Naive thymus-derived CD8-positive, alpha-beta T cell (primary cell): ENCODE measurements around the gene LRRC49. TPM values are rescaled to one million over a fixed set of nuclear protein-coding genes. Genes with fewer than 3 reads are reported as not detected.
A peak's percentile ranks its signal among the peaks of the same experiment; 100 is the strongest.

Experiments used
- ATAC-seq, 2 donors: fragments of 150-1000 bp; cut with Tn5 transposase in 1 of 2; sonication (Bioruptor Pico), chemical (Tn5 transposase) in 1 of 2; 1 replicate in 1 of 2; 2 replicates in 1 of 2; pipeline ENCODE4 v1.10.0; 2021; ENCODE audit warnings: mild to moderate bottlenecking in 2 of 2, moderate library complexity in 2 of 2
- POLR2A ChIA-PET: fragments of 350-600 bp; sonication (Branson Sonifier 250); formaldehyde crosslinking; loops from one replicate; lab custom pipeline; 2021; ENCODE audit warnings: antibody characterized with exemption; lab: Charles Lee
- DNase-seq, 10 donors: peaks; one replicate each; pipeline versions ENCODE4 v3.0.0 to v3.0.0-alpha.2; 2020 to 2022
- H3K27ac Mint-ChIP-seq, 10 donors: one replicate each; pipeline ENCODE4 v1.8.0; 2020 to 2022; ENCODE audit warnings: mild to moderate bottlenecking in 10 of 10, mixed read lengths in 10 of 10, moderate library complexity in 4 of 10, inconsistent platforms in 1 of 10
- H3K27me3 Mint-ChIP-seq, 5 donors: one replicate each; pipeline ENCODE4 v1.8.0; 2021 to 2022; ENCODE audit warnings: mixed read lengths in 5 of 5
- H3K36me3 Mint-ChIP-seq, 3 donors: one replicate each; pipeline ENCODE4 v1.8.0; 2020 to 2022; ENCODE audit warnings: mixed read lengths in 3 of 3, mild to moderate bottlenecking in 2 of 3, inconsistent platforms in 1 of 3
- H3K4me1 Mint-ChIP-seq, 4 donors: one replicate each; pipeline ENCODE4 v1.8.0; 2021 to 2022; ENCODE audit warnings: mixed read lengths in 4 of 4
- H3K4me3 Mint-ChIP-seq, 10 donors: one replicate each; pipeline ENCODE4 v1.8.0; 2020 to 2022; ENCODE audit warnings: mild to moderate bottlenecking in 10 of 10, mixed read lengths in 10 of 10, moderate library complexity in 6 of 10, inconsistent platforms in 1 of 10
- H3K9me3 Mint-ChIP-seq, 9 donors: one replicate each; pipeline ENCODE4 v1.8.0; 2020 to 2022; ENCODE audit warnings: mixed read lengths in 9 of 9, mild to moderate bottlenecking in 3 of 9, inconsistent platforms in 1 of 9, moderate library complexity in 1 of 9
- polyA plus RNA-seq, 3 donors: library from polyadenylated mRNA; unstranded; fragments of 300-500 nt; fragmentation: Illumina TruSeq; gene quantifications; one replicate each; pipeline ENCODE4 v1.2.3, GENCODE V29; 2021
- total RNA-seq, 8 experiments: library from RNA in 2 of 8; stranded (reverse) in 2 of 8; gene quantifications; one replicate each; pipeline ENCODE4 v1.2.3 and lab custom pipeline; 2021 to 2026

The LRRC49 gene
- total RNA-seq (not detected), polyA plus RNA-seq (not detected), total RNA-seq (lab: John Stamatoyannopoulos, UW) (0 to 0.26 (median 0) reads per million in 6 experiments)

- Mint-ChIP-seq H3K9me3 (peaks cover 0 to 11% (median 0%) of the 10 kb centered on the region in 9 donors), H3K27me3 (peaks cover 41 to 72% (median 53%) of the 10 kb centered on the region in 5 donors), H3K4me1 (peaks cover 4 to 13% (median 11%) of the 10 kb centered on the region in 4 donors), H3K36me3 (peaks cover 0 to 10% (median 0%) of the 10 kb centered on the region in 3 donors), H3K4me3 (peak within 1 kb of the TSS; percentile 71 to 87 (median 84)), H3K27ac (peak within 1 kb of the TSS in 1 of 10 donors; percentile 48)
- peak; percentile 17 to 43 for ATAC-seq
- DNase-seq = peak in 4 of 10 donors; percentile 2 to 9 (median 7)
- POLR2A ChIA-PET = interaction anchor here (0.5 kb wide), 1 partner anchor 1217 kb away, joined by 4 read pairs; no protein-coding TSS in a partner anchor
Observed at GRCh38 chr15:70892002-70892911, at the start of gene LRRC49, which contains the start of gene THAP10. Gene LRRC49, plus strand, starts transcription at chr15:70892826. Its CDS starts 69 bp downstream, at chr15:70892895. Gene THAP10, minus strand, starts transcription at chr15:70892433. Its CDS starts 161 bp downstream, at chr15:70892272.

- no peaks in the 10 kb centered on the region for H3K4me1 Mint-ChIP-seq
- no peak for DNase-seq
- no peak overlapping the region for H3K4me3 Mint-ChIP-seq
- H3K36me3 Mint-ChIP-seq = no peaks in the 10 kb centered on the region
- ATAC-seq = no peak
- no peaks in the 10 kb centered on the region for H3K9me3 Mint-ChIP-seq
- POLR2A ChIA-PET = no interaction called here
- H3K27ac Mint-ChIP-seq = no peak overlapping the region
- peaks cover 13 to 63% (median 23%) of the 10 kb centered on the region in 5 donors for H3K27me3 Mint-ChIP-seq
Observed at GRCh38 chr15:70845602-70846360, 46.8 kb upstream of the LRRC49 start.

GRCh38 chr15:70851889-70852288 is 40.7 kb upstream of the LRRC49 start:
- Mint-ChIP-seq H3K4me1 (peaks cover 4 to 6% (median 6%) of the 10 kb centered on the region in 4 donors), H3K4me3 (peak overlapping the region in 1 of 10 donors; percentile 3)
- POLR2A ChIA-PET = no interaction called here

GRCh38 chr15:70852501-70853317 is 39.9 kb upstream of the LRRC49 start:
- Mint-ChIP-seq H3K36me3 (no peaks in the 10 kb centered on the region), H3K4me3 (peak overlapping the region; percentile 26 to 89 (median 70)), H3K27me3 (peaks cover 20 to 70% (median 38%) of the 10 kb centered on the region in 5 donors), H3K4me1 (peaks cover 4 to 6% (median 6%) of the 10 kb centered on the region in 4 donors), H3K27ac (no peak overlapping the region), H3K9me3 (no peaks in the 10 kb centered on the region)
- POLR2A ChIA-PET = no interaction called here
- DNase-seq (no peak), ATAC-seq (no peak)

More at GRCh38 chr15:70851889-70852288, 40.7 kb upstream of the LRRC49 start:
- Mint-ChIP-seq H3K27ac (no peak overlapping the region), H3K36me3 (no peaks in the 10 kb centered on the region), H3K9me3 (no peaks in the 10 kb centered on the region), H3K27me3 (peaks cover 20 to 72% (median 38%) of the 10 kb centered on the region in 5 donors)
- DNase-seq (no peak), ATAC-seq (no peak)

GRCh38 chr15:70853318-70853972 is 39.2 kb upstream of the LRRC49 start:
- POLR2A ChIA-PET = no interaction called here
- peaks cover 20 to 65% (median 35%) of the 10 kb centered on the region in 5 donors for H3K27me3 Mint-ChIP-seq
- DNase-seq = peak in 1 of 10 donors; percentile 10
- no peaks in the 10 kb centered on the region for H3K9me3 Mint-ChIP-seq
- ATAC-seq = peak; percentile 67 to 76
- no peaks in the 10 kb centered on the region for H3K36me3 Mint-ChIP-seq
- peak overlapping the region; percentile 26 to 89 (median 70) for H3K4me3 Mint-ChIP-seq
- H3K4me1 Mint-ChIP-seq = peaks cover 4 to 6% (median 6%) of the 10 kb centered on the region in 4 donors
- H3K27ac Mint-ChIP-seq = no peak overlapping the region

- Mint-ChIP-seq H3K4me3 (peak within 1 kb of the TSS; percentile 75 to 96 (median 84)), H3K9me3 (no peaks in the 10 kb centered on the region), H3K27me3 (peaks cover 23 to 69% (median 35%) of the 10 kb centered on the region in 5 donors), H3K27ac (peak within 1 kb of the TSS in 2 of 10 donors; percentile 42 to 59), H3K36me3 (no peaks in the 10 kb centered on the region), H3K4me1 (peaks cover 6% of the 10 kb centered on the region in 4 donors)
- DNase-seq (peak in 6 of 10 donors; percentile 4 to 35 (median 20)), ATAC-seq (peak; percentile 81 to 89)
- POLR2A ChIA-PET = no interaction called here
Observed at GRCh38 chr15:70853973-70854665, 38.5 kb upstream of the LRRC49 start, which contains the start of gene LARP6. Gene LARP6, minus strand, starts transcription at chr15:70854157. Its CDS starts 69 bp downstream, at chr15:70854088.

GRCh38 chr15:70854666-70854976 is 38.0 kb upstream of the LRRC49 start:
- peak overlapping the region in 2 of 10 donors; percentile 42 to 59 for H3K27ac Mint-ChIP-seq
- POLR2A ChIA-PET = no interaction called here
- H3K27me3 Mint-ChIP-seq = peaks cover 25 to 68% (median 33%) of the 10 kb centered on the region in 5 donors
- no peaks in the 10 kb centered on the region for H3K9me3 Mint-ChIP-seq
- ATAC-seq = peak in 1 of 2 donors; percentile 18
- DNase-seq = no peak
- H3K36me3 Mint-ChIP-seq = no peaks in the 10 kb centered on the region
- peaks cover 6 to 8% (median 6%) of the 10 kb centered on the region in 4 donors for H3K4me1 Mint-ChIP-seq
- peak overlapping the region; percentile 75 to 96 (median 84) for H3K4me3 Mint-ChIP-seq

GRCh38 chr15:70855764-70856163 is 36.9 kb upstream of the LRRC49 start:
- Mint-ChIP-seq H3K36me3 (no peaks in the 10 kb centered on the region), H3K4me1 (peaks cover 6 to 8% (median 6%) of the 10 kb centered on the region in 4 donors), H3K27me3 (peaks cover 17 to 60% (median 27%) of the 10 kb centered on the region in 5 donors), H3K9me3 (no peaks in the 10 kb centered on the region), H3K4me3 (peak overlapping the region in 1 of 10 donors; percentile 55), H3K27ac (no peak overlapping the region)
- POLR2A ChIA-PET = no interaction called here
- no peak for DNase-seq
- no peak for ATAC-seq

GRCh38 chr15:70856177-70856883 is 36.3 kb upstream of the LRRC49 start:
- POLR2A ChIA-PET = no interaction called here
- DNase-seq (no peak), ATAC-seq (no peak)
- H3K9me3 Mint-ChIP-seq = no peaks in the 10 kb centered on the region
- peak overlapping the region in 1 of 10 donors; percentile 1 for H3K4me3 Mint-ChIP-seq
- H3K36me3 Mint-ChIP-seq = no peaks in the 10 kb centered on the region
- peaks cover 14 to 60% (median 26%) of the 10 kb centered on the region in 5 donors for H3K27me3 Mint-ChIP-seq
- peaks cover 6 to 8% (median 6%) of the 10 kb centered on the region in 4 donors for H3K4me1 Mint-ChIP-seq
- no peak overlapping the region for H3K27ac Mint-ChIP-seq

GRCh38 chr15:70856884-70857561 is 35.6 kb upstream of the LRRC49 start:
- peaks cover 11 to 58% (median 20%) of the 10 kb centered on the region in 5 donors for H3K27me3 Mint-ChIP-seq
- DNase-seq = no peak
- H3K9me3 Mint-ChIP-seq = no peaks in the 10 kb centered on the region
- POLR2A ChIA-PET = no interaction called here
- H3K4me3 Mint-ChIP-seq = no peak overlapping the region
- peaks cover 6 to 8% (median 6%) of the 10 kb centered on the region in 4 donors for H3K4me1 Mint-ChIP-seq
- no peak overlapping the region for H3K27ac Mint-ChIP-seq
- ATAC-seq = no peak
- no peaks in the 10 kb centered on the region for H3K36me3 Mint-ChIP-seq
